Lung (tissue), 12 donors: ENCODE measurements around the gene KCNQ1OT1. TPM values are rescaled to one million over a fixed set of nuclear protein-coding genes. Genes with fewer than 3 reads are reported as not detected.

Source experiments
- ATAC-seq: fragments of 200-7000 bp; cut with Tn5 transposase; one replicate; pipeline ENCODE4 v1.9.1; 2020; ENCODE audit warnings: moderate number of reproducible peaks; ENCODE audit not compliant: insufficient read depth, low FRiP score
- DNase-seq, 3 donors: peaks; one replicate each; pipeline ENCODE4 v3.0.0-alpha.2; 2013 to 2017
- H3K27ac ChIP-seq, 2 donors: one replicate each; pipeline ENCODE4 v1.5.1; 2013; ENCODE audit warnings: mild to moderate bottlenecking in 2 of 2, moderate library complexity in 2 of 2, control low read depth in 1 of 2, inconsistent platforms in 1 of 2, low read depth in 1 of 2, low read length in 1 of 2
- H3K27me3 ChIP-seq, 3 donors: one replicate each; pipeline ENCODE4 v1.5.1; 2013; ENCODE audit warnings: low read length in 2 of 3; ENCODE audit not compliant: control insufficient read depth in 3 of 3, insufficient read depth in 3 of 3
- H3K36me3 ChIP-seq, 4 donors: one replicate each; pipeline ENCODE4 v1.5.1; 2013; ENCODE audit warnings: low read length in 4 of 4, mild to moderate bottlenecking in 1 of 4, moderate library complexity in 1 of 4; ENCODE audit not compliant: control insufficient read depth in 4 of 4, insufficient read depth in 4 of 4
- H3K4me1 ChIP-seq, 5 donors: one replicate each; pipeline ENCODE4 v1.5.1; 2013; ENCODE audit warnings: low read length in 5 of 5, mild to moderate bottlenecking in 2 of 5, moderate library complexity in 1 of 5; ENCODE audit not compliant: control insufficient read depth in 5 of 5, insufficient read depth in 5 of 5
- H3K4me3 ChIP-seq: one replicate; pipeline ENCODE4 v1.5.1; 2013; ENCODE audit warnings: mild to moderate bottlenecking, control low read depth, moderate library complexity
- H3K9ac ChIP-seq, 2 donors: one replicate each; pipeline ENCODE4 v1.5.1; 2013; ENCODE audit warnings: low read length in 2 of 2, control low read depth in 1 of 2; ENCODE audit not compliant: insufficient read depth in 1 of 2
- H3K9me3 ChIP-seq, 4 donors: one replicate each; pipeline ENCODE4 v1.5.1; 2013; ENCODE audit warnings: low read length in 3 of 4, mild to moderate bottlenecking in 1 of 4, moderate library complexity in 1 of 4; ENCODE audit not compliant: control insufficient read depth in 4 of 4, insufficient read depth in 3 of 4
- WGBS, 2 donors: extraction: QIAGEN DNeasy Blood & Tissue Kit; methylation state at CpG; one replicate each; pipeline ENCODE4 v1.1.7; 2013; 5-methylcytosine and 5-hydroxymethylcytosine counted together
- polyA plus RNA-seq, 2 donors: library from polyadenylated mRNA; stranded (reverse); fragments of 200-250 nt; gene quantifications; one replicate each; pipeline ENCODE4 v1.2.1, GENCODE V29; 2013
- total RNA-seq, 2 donors: library from RNA; depleted of rRNA in 1 of 2; stranded (reverse); fragments of >200 nt in 1 of 2; gene quantifications; one replicate each; pipeline ENCODE4 v1.2.1, GENCODE V29; 2014 to 2021
- TF ChIP-seq, protein P1 (sequence below): IDR thresholded peaks from 2 replicates; pipeline ENCODE4 v1.5.1; 2012; ENCODE audit warnings: mild to moderate bottlenecking; ENCODE audit errors: control extremely low read depth, extremely low read depth
- donor health status: control.
- donor health status: control.
- donor health status: Bipolar disorder and iron deficiency.
- donor health status: healthy.
- donor health status: DM: yes; HTN: yes; CAD: no.

Gene KCNQ1OT1
- total and polyA plus RNA-seq, 4 donors = 0.02 to 14.5 (median 1.7) TPM

DNA sequence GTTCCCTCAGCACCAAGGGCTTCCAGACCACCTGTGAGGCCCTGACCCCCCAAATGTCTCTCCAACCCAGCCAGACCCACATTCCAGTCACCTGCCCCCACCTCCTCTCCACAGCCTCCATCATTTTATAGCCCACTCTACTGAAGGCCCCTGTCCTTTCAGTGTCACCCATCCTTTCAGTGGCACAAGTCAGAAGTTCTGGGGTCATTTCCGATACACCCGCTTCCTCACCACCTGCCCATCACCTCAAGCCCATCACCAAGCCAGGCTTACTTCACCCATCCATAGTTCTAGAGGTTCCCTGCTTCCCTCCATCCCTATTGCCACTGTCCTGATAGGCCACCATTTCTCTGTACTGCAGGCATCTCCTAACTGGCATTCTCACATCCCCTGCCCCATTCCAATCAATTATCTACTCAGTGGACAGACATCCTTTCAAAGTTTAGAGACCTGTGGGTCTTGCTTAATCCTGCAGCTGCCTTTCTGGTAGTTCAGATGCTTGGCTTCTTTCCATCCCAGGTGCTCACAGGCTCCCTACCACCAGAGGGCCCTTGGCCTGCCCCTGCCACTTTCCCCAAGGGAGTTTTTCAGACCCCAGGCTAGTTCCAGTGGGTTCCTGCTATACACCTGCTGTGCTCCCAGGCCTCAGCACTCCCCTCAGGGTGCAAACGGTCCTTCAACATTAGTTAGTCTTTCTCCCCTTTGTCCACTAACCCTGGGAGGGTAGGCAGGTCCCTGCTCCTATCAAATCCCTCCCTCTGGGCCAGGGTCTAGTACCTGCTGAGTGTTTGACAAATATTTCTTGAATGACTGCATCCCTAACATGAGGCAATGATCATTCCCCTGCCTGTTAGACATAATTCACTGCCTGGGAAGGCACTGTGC is 7.6 kb downstream of the KCNQ1OT1 start:
- Histone ChIP-seq H3K27ac (peak overlapping the region in 1 of 2 donors; percentile 43), H3K27me3 (no peaks in the 10 kb centered on the region), H3K9me3 (no peaks in the 10 kb centered on the region), H3K4me1 (peaks cover 6 to 67% (median 37%) of the 10 kb centered on the region in 5 donors), H3K4me3 (no peak overlapping the region), H3K36me3 (peaks cover 0 to 1% (median 0%) of the 10 kb centered on the region in 4 donors), H3K9ac (peak overlapping the region in 1 of 2 donors; percentile 47)
- TF ChIP-seq, protein P1, sequence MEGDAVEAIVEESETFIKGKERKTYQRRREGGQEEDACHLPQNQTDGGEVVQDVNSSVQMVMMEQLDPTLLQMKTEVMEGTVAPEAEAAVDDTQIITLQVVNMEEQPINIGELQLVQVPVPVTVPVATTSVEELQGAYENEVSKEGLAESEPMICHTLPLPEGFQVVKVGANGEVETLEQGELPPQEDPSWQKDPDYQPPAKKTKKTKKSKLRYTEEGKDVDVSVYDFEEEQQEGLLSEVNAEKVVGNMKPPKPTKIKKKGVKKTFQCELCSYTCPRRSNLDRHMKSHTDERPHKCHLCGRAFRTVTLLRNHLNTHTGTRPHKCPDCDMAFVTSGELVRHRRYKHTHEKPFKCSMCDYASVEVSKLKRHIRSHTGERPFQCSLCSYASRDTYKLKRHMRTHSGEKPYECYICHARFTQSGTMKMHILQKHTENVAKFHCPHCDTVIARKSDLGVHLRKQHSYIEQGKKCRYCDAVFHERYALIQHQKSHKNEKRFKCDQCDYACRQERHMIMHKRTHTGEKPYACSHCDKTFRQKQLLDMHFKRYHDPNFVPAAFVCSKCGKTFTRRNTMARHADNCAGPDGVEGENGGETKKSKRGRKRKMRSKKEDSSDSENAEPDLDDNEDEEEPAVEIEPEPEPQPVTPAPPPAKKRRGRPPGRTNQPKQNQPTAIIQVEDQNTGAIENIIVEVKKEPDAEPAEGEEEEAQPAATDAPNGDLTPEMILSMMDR = no peak
- 79 to 91% methylated on average over 3 of the region's 3 CpGs for WGBS, 2 donors
- DNase-seq = peak; percentile 65 to 78 (median 71)
- ATAC-seq = peak; percentile 57

DNA sequence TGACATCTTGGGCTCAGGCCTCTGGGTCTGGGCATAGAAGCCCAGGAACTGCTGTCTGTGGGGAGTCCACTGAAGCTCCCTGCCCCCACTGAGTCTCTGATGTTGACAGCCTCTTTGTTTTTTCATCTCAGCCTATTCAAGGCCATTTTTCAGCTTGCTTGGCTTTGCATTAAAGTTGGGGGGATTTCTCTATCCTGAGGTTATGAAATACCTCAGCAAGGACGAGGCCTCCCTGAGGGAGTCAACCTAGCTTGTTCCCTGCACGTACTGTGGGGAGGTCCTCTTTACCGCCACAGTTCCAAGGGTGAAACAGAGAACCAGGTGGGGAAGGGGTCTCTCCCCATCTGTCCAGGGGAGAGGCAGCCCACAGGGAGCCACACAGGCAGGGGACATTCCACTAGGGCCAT is 8.4 kb downstream of the KCNQ1OT1 start:
- Histone ChIP-seq H3K9ac (peak overlapping the region in 1 of 2 donors; percentile 44), H3K9me3 (no peaks in the 10 kb centered on the region), H3K36me3 (peaks cover 0 to 1% (median 0%) of the 10 kb centered on the region in 4 donors), H3K4me1 (peaks cover 6 to 60% (median 39%) of the 10 kb centered on the region in 5 donors), H3K27me3 (no peaks in the 10 kb centered on the region), H3K27ac (peak overlapping the region in 1 of 2 donors; percentile 11), H3K4me3 (no peak overlapping the region)
- TF ChIP-seq, protein P1 = no peak
- DNase-seq (peak in 1 of 3 donors; percentile 4), ATAC-seq (no peak)
- WGBS, 2 donors = 70 to 79% methylated on average over 3 of the region's 3 CpGs

DNA sequence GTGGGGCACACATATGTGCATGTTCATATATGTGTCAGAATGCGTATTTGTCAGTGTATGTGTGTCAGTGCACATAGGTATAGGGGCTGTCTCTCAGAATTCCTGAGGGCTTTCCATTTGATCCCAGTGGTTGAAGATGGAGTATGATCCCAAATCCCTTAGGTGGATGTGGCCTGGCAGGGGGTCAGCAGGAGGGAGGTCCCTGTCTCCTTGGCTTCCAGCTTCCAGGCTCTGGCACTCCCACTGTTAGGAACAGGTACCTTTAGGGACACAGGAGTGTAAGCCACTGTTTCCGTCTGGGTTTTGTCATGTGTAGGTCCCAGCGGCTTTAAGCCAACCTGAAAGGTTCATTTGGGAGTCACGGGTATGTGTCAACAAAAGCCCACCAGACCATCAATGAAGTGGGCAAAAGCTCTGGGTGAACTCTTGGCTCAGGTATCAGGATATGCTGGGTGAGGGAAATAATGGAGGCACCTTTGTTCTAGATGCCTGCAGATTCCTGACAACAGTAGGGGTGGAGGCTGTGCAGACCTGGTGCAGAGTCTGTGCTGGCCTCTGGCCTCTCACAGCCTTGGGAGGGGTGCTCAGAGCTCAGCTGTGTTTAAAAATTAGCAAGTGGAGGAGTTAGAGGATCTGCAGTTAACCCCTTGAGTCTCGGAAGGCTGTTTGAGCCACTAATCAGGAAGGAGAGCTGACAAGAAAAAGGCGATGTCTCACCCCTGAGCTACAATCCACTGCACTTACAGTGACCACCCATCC is 9.0 kb downstream of the KCNQ1OT1 start:
- H3K27me3 ChIP-seq = no peaks in the 10 kb centered on the region
- no peak overlapping the region for H3K4me3 ChIP-seq
- TF ChIP-seq, protein P1 = no peak
- peaks cover 0 to 3% (median 0%) of the 10 kb centered on the region in 4 donors for H3K36me3 ChIP-seq
- H3K27ac ChIP-seq = no peak overlapping the region
- WGBS, 2 donors = 94 to 97% methylated on average over 6 of the region's 6 CpGs
- peaks cover 6 to 56% (median 39%) of the 10 kb centered on the region in 5 donors for H3K4me1 ChIP-seq
- peak in 1 of 3 donors; percentile 12 for DNase-seq
- no peak overlapping the region for H3K9ac ChIP-seq
- H3K9me3 ChIP-seq = no peaks in the 10 kb centered on the region
- ATAC-seq = no peak
